ENCODE data around the gene XPC.

DNA sequence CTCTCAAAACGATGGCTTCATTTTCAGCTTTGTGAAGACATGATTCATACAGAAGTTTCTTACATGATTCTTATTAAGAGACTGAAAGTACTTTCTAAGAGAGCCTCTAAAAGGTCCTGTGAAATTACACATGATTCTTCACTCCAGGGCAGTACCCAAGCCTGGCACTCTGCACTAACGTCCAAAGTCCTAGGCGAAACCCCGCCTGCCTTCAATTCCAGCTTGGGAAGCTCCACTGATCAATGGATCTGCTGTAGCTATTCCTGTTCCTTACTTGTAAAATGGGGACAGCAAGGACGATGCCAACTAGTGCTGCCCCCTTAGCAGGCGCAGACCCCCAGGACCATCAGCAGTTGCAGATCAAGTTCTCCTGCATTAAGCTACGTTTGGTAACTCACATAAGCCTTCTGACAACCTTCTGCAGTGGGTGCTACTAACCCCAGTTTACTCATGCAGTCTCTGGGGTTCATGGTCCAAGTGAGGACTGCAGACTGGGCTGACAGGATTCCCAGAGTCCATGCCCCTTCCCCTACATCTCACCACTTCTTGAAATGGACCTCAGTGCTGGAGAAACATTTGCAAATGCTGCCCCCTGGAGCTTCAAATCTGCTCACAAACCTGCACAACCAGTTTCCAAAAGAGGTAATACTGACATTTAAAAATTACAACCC is 64.3 kb downstream of the XPC start:
- peak; percentile 9 to 49 (median 32) for TF ChIP-seq CTCF (IDR thresholded peaks at IDR 0.05)
- no peak for TF ChIP-seq POLR2A (IDR thresholded peaks at IDR 0.05)

Measured in right lobe of liver (tissue), 4 donors.